ENCODE data around the gene AKTIP. TPM values are rescaled to one million over a fixed set of nuclear protein-coding genes. Genes with fewer than 3 reads are reported as not detected.

AKTIP gene
- 24.4 and 28.0 TPM in 2 replicates for total RNA-seq

DNA sequence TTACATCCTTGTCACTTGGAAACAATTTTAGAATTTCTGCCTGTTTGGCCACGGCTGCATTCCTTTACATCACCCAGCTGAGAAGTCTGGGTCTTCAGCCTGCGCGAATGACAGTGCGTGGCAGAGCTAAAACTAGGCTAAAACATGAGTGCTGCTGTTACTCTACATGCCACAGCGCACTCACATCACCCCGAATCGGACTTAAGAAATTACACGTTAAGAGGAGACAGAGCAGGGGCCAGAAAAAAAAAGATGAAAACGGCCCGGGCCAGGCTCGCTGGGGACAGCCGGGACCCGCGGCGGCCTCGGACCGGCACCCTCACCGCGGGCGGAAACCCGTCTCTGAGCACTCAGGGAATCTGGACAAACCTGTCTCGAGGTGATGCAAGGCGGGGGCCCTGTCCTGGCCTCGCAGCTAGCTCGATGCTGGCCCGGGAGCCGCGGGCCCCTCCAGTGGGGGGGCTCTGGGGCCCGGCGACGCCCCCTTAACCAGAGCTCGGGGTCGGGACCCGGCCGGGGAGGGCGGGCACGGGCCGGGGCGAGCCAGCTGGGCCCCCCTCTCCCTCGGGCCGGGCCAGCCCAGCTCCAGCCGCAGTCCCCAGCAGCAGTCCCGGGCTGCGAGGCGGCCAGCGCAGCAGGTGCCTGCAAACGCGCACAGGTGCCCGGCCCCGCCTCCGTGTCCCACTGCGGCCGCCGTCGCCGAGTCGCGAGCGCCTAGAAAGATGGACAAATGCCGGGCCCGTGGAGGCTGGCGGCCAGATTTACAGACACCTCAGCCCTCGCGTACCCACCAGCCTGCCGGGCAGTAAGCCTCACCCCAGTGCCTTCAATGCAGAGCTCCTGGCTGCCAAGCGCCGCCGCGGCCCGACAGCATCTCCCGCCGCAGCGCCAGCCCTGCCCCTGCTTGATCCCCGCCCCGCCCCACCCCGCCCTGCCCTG is at the start of gene AKTIP:
Gene AKTIP, minus strand, starts transcription at position 879 of the 939 bp plus-strand sequence. CDS start 2,950 bp downstream, outside the sequence.

Other genes starting within 250 kb of the AKTIP start
- 31.6 and 37.6 TPM in 2 replicates for gene RBL2, start 68.7 kb downstream of the AKTIP start, total RNA-seq
- gene RPGRIP1L, start 200.7 kb upstream of the AKTIP start, total RNA-seq: 10.8 TPM in 2 replicates
- gene FTO, start 200.9 kb upstream of the AKTIP start, total RNA-seq: 85.3 and 95.9 TPM in 2 replicates

Data from aortic smooth muscle cell (primary cell).